Inferior parietal cortex (tissue), 1 donor: Measurements from ENCODE around the gene NACAD.
"Not testable (repeated sequence)": the region's sequence is repeated elsewhere in the genome, so short reads cannot be mapped to it uniquely, and the experiment has no call there.

Experiments used
- DNase-seq: peaks from one replicate; pipeline ENCODE4 v3.0.0-alpha.2; 2016; ENCODE audit errors: extremely low spot score

NACAD gene

DNA sequence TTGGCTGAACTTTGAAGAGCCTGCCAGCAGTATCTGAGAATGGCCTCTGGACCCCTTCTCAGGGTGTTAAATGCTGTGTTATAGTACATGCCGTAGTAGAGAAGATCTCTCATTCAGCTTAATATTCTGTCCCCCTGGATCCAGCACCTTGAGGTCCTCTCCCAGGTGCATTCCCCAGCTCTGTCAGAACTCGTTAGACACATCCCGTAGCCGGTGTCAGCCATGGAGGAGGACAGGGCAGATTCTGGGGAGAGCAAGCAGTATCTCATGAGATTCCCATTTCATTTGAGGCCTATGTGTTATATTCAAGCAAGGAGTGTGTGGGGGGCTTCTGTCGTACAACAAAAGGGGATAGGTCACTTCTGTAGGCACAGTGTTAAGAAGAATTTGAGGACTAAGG is 34.8 kb downstream of the NACAD start:
- DNase-seq, result no peak

DNA sequence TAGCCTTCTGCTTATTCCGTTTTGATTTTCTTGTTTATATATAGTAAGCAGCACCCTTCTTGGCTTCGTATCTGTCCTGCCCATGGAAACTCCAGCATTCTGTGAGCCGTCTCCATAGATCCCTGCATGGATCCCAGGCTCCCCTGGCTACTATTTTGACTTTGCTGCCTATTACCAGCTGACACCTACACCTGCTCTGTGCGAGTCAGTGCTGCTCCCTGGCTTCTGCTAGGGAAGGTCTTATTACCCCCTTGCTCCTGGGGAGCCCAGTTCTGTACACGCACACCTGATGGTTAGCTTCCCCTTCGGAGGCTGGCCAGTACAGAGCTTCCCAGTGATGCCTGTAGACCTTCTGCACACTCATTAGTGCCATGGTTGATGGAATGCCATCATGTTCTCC is 35.4 kb downstream of the NACAD start:
- DNase-seq, result no peak

- no peak for DNase-seq
These were observed 36.8 kb downstream of the NACAD start for GRCh38 chr7:45052011-45052410.

GRCh38 chr7:45050198-45050597 is 38.6 kb downstream of the NACAD start:
- DNase-seq, result no peak

- no peak for DNase-seq
These were observed 40.0 kb downstream of the NACAD start for GRCh38 chr7:45048748-45049147.

GRCh38 chr7:45044338-45044737 is 44.4 kb downstream of the NACAD start:
- no peak for DNase-seq

GRCh38 chr7:45039106-45039505 is 49.7 kb downstream of the NACAD start:
- DNase-seq, result no peak

GRCh38 chr7:45037876-45038275 is 50.9 kb downstream of the NACAD start:
- no peak for DNase-seq

DNA sequence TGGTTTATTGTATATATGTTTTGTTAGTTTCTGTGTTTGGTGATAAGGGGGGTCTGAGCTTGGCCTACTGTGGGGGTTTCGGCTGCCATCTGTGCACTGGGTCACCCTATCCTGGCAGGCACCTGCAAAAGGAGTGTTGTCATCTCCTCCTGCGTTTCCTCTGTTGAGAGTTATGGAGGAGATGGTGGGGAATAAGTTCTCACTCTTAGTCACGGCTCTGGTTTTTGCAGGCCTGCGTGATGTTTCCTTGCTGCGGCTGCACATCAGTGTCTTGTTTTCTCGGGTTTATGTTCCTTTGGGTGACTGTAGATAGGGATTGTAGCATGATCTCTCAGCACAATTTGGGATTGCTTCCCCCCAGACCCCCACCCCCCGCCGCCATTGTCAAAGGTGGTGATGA is 52.0 kb downstream of the NACAD start:
- DNase-seq, result no peak

- no peak for DNase-seq
These were observed 52.5 kb downstream of the NACAD start for GRCh38 chr7:45036317-45036716.

- DNase-seq, result no peak
These were observed 52.9 kb downstream of the NACAD start for GRCh38 chr7:45035893-45036292.

DNA sequence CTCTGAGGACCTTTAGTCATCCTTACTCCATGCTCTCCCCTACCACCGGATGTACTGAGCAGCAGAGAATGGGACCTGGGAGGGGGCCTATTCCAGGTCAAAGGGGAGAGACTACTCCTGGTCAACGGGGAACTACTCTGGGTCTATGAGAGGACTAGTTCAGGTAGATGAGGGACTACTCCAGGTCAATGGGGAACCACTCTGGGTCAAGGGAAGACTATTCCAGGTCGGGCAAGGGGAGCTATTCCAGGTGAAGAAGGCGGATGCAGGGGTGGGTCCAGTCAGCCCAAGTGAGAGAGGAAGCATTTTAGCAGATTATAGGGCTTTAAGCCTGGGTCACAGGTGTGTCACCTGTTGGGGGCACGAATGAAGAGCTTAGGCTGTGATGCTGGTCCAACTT is 53.4 kb downstream of the NACAD start:
- no peak for DNase-seq

DNA sequence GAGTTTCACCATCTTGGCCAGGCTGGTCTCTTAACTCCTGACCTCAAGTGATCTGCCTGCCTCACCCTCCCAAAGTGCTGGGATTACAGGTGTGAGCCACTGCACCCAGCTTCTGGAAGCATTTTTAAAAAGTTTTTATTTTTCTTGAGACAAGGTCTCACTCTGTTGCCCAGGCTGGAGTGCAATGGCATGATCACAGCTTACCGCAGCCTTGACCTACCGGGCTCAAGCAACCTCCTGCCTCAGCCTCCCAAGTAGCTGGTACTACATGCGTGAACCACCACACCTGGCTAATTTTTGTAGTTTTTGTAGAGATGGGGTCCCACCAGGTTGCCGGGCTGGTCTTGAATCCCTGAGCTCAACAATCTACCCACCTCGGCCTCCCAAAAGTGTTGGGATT is 54.1 kb downstream of the NACAD start:
- not testable (repeated sequence) for DNase-seq

- no peak for DNase-seq
These were observed 54.9 kb downstream of the NACAD start for GRCh38 chr7:45033931-45034290.

- DNase-seq, result no peak
These were observed 55.4 kb downstream of the NACAD start for GRCh38 chr7:45033261-45033930.

DNA sequence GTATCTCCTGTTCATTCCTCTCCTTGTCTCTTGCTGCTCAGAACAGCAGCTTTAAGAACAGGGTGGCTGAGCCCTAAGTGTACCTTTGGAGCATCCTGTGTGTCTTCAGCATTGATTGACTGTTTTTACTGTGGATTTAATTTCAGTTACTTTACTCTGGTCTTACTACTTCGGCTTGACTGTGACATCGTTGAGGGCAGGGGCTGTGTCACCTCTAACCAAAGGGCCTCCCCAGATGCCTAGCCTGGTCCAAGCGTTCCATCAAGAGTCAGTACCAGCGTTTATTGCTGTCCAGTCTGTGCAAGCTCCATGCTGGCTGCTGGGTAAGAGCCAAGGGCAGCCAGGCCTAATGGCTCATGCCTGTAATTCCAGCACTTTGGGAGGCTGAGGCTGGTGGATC is 56.3 kb downstream of the NACAD start:
- no peak for DNase-seq

DNA sequence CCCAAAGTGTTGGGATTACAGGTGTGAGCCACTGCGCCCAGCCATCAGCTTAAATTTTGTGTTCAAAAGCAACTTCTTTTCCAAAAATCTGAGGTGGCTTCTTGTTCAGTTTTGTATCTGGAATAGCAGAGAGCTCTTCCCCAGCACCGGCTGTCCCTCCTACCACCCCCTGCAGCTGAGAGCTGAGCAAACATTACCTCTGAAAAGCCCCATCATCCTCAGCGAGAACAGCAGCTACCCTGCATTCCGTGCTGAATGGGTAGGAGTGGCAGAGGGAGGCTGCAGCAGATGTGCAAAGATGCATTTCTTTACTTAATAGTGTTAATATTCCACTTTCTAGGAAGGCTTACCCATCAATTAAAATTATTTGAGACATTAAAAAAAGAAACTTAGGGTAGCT is 56.9 kb downstream of the NACAD start:
- DNase-seq, result no peak
